Germinal center (tissue), 1 donor: ENCODE measurements around the gene USP12.
"Not testable (repeated sequence)": the region's sequence is repeated elsewhere in the genome, so short reads cannot be mapped to it uniquely, and the experiment has no call there.

ENCODE experiments used
- DNase-seq: peaks from one replicate; pipeline ENCODE4 v3.0.0; 2012; ENCODE audit warnings: mixed read lengths, low spot score

The USP12 gene

GRCh38 chr13:27149702-27150101, 21.9 kb downstream of the USP12 start:
- DNase-seq = no peak

GRCh38 chr13:27148900-27149299, 22.7 kb downstream of the USP12 start:
- DNase-seq = no peak

GRCh38 chr13:27147530-27148170, 24.0 kb downstream of the USP12 start:
- peak; percentile 47 for DNase-seq

DNA sequence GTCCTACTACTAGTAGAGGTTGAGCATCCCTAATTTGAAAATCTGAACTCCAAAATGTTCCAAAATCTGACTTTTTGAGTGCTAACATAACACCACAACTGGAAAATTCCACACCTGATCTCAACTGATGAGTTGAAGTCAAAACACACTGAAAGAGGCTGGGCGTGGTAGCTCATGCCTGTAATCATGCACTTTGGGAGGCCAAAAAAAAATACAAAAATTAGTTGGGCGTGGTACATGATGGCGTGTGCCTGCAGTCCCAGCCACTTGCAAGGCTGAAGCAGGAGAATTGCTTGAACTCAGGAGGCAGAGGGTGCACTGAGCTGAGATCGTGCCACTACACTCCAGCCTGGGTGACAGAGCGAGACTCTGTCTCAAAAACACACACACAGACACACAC, 29.9 kb downstream of the USP12 start:
- no peak for DNase-seq

GRCh38 chr13:27141159-27141558, 30.5 kb downstream of the USP12 start:
- DNase-seq = not testable (repeated sequence)

GRCh38 chr13:27140060-27140459, 31.6 kb downstream of the USP12 start:
- DNase-seq = no peak

GRCh38 chr13:27139565-27139964, 32.0 kb downstream of the USP12 start:
- no peak for DNase-seq

- no peak for DNase-seq
Measured at GRCh38 chr13:27138457-27139093, 33.0 kb downstream of the USP12 start.

DNA sequence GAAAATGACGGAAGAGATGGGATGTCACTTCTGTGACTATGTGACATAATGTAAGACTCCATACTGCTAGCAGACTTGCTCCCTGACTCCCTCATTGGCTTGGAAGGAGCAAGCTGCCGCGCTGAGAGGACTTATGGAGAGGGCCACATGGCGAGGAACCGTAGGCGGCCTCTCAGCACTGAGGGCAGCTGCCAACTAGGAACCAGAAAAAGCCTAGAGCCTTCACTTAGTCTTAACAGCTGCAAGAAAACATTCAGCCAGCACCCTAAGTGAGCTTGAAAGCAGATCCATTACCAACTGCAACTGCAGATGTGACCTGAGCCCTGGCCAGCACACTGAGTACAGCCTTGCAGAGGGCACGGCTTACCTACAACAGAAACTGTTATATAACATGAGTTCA, 33.9 kb downstream of the USP12 start:
- DNase-seq = no peak

DNA sequence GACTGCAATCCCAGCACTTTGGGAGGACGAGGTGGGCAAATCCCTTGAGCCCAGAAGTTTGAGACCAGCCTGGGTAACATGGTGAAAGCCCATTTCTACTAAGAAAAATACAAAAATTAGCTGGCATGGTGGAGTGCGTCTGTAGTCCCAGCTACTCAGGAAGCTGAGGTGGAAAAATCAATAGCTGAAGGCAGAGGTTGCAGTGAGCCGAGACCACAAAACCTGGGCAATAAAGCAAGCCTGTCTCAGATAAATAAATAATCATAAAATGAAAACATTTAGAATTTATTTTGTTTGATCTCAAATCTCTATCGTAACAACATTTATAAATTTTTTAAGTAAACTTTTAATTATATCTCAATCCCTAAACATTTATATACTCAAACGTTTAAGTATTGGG, 36.6 kb downstream of the USP12 start:
- no peak for DNase-seq

DNA sequence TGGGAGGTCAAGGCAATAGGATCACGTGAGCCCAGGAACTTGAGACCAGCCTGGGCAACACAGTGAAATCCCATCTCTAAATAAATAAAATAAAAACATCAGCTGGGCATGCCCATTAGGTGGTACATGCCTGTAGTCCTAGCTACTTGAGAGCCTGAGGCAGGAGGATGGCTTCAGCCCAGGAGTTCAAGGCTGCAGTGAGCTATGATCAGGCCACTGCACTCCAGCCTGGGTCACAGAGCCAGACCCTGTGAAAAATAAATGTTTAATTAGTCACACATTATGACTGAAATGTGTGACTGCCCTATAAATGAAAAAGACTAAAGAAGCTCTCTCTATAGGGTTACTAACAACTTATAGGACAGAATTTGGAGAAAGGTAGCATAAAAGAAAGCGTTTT, 37.7 kb downstream of the USP12 start:
- no peak for DNase-seq

GRCh38 chr13:27132538-27132937, 39.1 kb downstream of the USP12 start:
- no peak for DNase-seq

DNA sequence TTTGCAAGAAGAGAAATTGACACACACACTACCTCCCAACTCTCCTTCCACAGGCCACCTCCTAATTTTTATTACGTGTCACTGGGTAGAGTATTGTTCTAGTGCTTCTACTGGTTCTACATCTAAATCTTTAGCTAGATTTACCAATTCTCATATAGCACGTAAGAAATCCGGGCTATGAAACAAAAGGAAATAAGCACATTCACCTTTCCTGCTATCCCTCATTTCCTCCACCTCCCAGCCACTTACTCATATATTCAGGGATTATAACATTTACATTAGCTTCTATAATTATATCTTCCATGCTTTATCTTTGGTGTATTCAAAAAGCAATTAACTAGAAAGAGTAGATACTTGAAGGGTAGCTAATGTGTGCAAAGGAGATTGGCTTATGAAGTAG, 39.7 kb downstream of the USP12 start:
- no peak for DNase-seq

DNA sequence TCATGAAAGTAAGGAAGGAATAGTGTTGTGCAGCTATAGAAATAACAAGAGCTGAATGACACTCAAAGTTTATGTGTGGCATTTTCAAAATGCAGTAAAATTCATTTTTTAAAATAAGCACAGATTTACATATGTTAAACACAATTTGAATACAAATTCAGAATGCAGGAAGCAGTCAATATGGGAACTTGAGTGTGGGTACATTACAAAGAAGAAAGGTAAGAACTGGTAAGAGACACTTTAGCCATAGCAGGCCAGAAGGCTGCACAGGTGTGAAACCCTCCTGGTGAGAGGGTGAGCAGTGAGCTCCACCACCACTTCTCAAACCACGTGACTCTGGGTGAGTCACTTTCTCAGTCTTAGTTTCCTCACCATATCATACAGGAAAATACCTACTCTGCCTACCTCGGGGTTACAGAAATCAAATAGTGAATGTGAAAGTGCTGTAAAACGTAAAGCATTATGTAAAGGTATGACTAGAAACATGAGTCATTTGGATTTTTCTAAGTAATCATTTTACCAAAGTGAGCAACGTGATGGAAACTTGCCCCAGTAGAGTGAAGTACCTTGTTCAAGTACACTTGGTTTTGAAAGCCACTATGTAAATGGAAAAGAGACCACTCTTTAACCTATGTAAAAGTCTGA, 40.5 kb downstream of the USP12 start:
- peak; percentile 15 for DNase-seq

DNA sequence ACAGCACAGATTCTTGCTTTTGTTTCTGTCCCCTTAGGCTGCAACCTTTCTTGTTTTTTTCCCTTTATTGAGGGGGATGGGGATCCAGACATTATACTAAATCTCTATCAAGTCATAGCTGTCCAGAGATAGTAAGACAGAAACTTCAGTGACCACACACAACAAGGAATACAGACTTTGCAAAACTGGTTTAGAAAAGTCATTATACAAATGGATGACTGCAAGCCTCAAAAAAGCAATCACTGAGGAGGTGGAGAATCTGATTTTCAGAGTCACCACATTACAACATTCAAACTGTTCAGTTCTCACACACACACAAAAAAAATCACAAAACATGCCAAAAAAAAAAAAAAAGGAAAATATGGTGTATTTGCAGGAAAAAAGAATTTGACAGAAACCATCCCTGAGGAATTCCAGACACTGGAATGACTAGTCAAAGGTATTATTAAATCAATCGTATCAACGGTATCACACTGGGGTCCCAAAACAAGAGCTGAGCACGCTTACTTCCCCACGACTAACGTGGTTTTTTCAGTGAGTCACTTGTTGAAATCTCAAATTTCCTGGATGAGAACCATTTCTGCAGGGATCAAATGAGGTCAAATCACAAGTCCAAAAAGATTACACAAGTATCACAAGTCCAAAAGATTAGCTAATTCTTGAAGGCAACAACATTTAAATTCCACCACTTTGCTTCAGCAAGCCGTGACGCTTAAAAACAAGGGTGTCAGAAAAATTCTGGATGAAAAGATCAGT, 41.2 kb downstream of the USP12 start:
- no peak for DNase-seq

DNA sequence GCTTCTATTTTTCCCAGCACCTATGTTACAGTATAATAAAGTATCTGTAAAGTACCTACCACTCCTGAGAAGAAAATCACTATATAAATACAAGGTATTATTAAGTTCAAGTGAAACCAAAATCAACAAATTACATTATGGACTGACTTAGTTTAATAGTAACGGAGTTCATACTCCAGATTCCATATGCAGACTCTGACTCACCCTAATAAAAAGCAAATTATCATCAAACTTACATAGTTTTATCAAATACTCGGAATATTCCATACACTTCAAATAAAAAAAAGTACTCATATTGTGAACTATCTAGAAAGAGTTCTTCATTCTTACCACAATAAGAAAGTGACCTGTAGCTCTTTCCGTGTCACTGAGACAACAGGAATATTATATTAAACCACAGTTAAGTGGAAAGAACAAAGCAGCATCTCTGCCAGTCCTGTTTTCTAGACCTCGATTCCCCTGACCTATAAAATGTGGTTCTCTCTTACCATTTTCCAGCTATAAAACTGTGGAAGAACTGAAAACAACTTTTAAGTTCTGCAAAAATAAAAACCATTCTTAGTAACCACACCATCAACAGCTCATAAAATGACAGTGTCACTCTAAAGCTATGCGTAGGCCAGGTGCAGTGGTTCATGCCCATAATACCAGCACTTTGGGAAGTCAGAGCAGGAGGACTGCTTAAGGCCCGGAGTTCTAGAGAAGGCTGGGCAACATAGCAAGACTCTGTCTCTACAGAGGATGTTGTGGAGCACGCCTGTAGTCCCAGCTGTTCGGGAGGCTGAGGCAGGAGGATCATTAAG, 42.6 kb downstream of the USP12 start:
- no peak for DNase-seq

GRCh38 chr13:27126859-27127258, 44.8 kb downstream of the USP12 start:
- no peak for DNase-seq

DNA sequence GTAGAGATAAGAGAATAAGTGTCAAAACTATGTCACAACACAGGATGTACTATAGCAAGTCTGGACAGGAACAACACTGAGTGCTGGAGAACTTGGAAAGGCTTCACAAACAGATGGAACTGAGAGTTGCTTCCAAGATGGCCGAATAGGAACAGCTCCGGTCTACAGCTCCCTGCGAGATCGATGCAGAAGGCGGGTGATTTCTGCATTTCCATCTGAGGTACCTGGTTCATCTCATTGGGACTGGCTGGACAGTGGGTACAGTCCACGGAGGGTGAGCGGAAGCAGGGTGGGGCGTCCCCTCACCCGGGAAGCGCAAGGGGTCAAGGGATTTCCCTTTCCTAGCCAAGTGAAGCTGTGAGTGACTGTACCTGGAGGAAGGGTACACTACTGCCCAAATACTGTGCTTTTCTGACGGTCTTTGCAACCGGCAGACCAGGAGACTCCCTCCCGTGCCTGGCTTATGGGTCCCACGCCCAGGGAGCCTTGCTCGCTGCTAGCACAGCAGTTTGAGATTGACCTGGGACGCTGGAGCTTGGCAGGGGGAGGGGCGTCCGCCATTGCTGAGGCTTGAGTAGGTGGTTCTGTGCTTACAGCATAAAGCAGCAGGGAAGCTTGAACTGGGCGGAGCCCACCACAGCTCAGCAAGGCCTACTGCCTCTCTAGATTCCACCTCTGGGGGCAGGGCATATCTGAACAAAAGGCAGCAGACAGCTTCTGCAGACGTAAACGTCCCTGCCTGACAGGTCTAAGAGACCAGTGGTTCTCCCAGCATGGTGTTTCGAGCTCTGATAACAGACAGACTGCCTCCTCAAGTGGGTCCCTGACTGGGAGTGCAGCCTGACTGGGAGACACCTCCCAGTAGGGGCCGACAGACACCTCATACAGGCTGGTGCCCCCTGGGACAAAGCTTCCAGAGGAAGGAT, 46.0 kb downstream of the USP12 start:
- DNase-seq = no peak

DNA sequence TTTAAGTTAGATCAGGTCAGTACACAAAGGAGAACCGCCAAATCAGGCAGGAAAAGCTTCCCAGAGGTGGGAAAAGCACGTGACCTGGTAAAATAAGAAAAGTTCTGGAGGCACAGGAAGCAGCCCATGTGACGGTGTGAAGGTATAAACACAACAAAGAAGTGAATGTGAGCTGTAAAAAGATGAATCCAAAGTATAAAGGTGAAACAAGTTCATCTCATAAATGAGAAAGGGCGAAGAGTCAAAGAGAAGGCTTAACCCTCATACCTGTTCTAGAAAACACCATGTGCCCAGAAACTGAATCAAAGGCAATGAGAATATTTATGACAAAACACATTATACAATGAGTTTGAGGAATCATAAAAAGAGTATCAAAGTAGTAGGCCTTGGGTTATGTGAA, 47.0 kb downstream of the USP12 start:
- no peak for DNase-seq

DNA sequence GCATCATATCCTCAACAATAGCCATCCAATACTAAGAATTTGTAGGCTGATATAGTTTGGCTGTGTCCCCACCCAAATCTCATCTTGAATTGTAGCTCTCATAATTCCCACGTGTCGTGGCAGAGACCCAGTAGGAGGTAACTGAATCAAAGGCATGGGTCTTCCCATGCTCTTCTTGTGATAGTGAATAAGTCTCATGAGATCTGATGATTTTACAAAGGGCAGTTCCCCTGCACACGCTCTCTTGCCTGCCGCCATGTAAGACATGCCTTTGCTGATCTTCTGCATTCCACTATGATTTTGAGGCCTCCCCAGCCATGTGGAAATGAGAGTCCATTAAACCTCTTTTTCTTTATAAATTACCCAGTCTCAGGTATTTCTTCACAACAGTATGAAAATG, 48.2 kb downstream of the USP12 start:
- DNase-seq = not testable (repeated sequence)

DNA sequence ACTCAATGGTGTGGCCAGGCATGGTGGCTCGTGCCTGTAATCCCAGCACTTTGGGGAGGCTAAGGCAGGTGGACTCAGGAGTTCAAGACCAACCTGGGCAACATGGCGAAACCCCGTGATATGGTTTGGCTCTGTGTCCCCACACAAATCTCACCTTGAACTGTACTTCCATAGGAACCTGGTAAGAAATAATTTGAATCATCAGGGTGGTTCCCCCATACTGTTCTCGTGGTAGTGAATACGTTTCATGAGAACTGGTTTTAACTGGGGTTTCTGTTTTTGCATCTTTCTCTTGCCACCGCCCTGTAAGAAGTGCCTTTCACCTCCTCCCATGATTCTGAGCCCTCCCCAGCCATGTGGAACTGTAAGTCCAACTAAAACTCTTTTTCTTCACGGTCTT, 49.6 kb downstream of the USP12 start:
- no peak for DNase-seq
